H1 (cell line): ENCODE data around the gene NUDT1. TPM values are rescaled to one million over a fixed set of nuclear protein-coding genes. Genes with fewer than 3 reads are reported as not detected.

Experiments used
- CTCF ChIA-PET: fragments of 300-600 bp; sonication (Branson Sonifier 250); formaldehyde crosslinking; loops from one replicate; lab custom pipeline; 2021; ENCODE audit not compliant: partially characterized antibody; lab: Charles Lee
- POLR2A ChIA-PET: fragments of 300-600 bp; sonication (Branson Sonifier 250); formaldehyde crosslinking; loops from one replicate; lab custom pipeline; 2021; ENCODE audit warnings: inconsistent platforms; ENCODE audit not compliant: partially characterized antibody; lab: Charles Lee
- DNase-seq, 2 experiments: peaks; one replicate each; pipeline versions ENCODE4 v3.0.0 to v3.0.0-alpha.2; 2010 to 2022; ENCODE audit warnings: low spot score in 2 of 2, low read depth in 1 of 2, mixed read lengths in 1 of 2
- FAIRE-seq: peaks from 2 replicates; lab custom pipeline; 2011; peaks lifted over from hg19 to GRCh38; lab: Jason Lieb, UNC
- H2AFZ ChIP-seq: 2 replicates; pipeline ENCODE4 v1.8.1; 2012; ENCODE audit warnings: low read length, inconsistent platforms
- H2AK5ac ChIP-seq: 2 replicates; pipeline ENCODE4 v1.6.1; 2013; ENCODE audit warnings: low read depth, low read length
- H2BK120ac ChIP-seq: replicated peaks from 2 replicates; pipeline ENCODE3; 2013; ENCODE audit warnings: low read depth, low read length, inconsistent platforms
- H2BK12ac ChIP-seq: 2 replicates; pipeline ENCODE4 v1.6.1; 2013; ENCODE audit warnings: low read depth, low read length
- H2BK15ac ChIP-seq: 2 replicates; pipeline ENCODE4 v1.6.1; 2013; ENCODE audit warnings: low read length
- H2BK20ac ChIP-seq: 2 replicates; pipeline ENCODE4 v1.6.1; 2013; ENCODE audit warnings: low read length
- H2BK5ac ChIP-seq: 2 replicates; pipeline ENCODE4 v1.6.1; 2013; ENCODE audit warnings: low read depth, low read length
- H3K14ac ChIP-seq: 2 replicates; pipeline ENCODE4 v1.6.1; 2013; ENCODE audit warnings: inconsistent platforms; ENCODE audit not compliant: insufficient read length
- H3K18ac ChIP-seq: 2 replicates; pipeline ENCODE4 v1.6.1; 2013; ENCODE audit warnings: low read length; ENCODE audit errors: extremely low read depth
- H3K23ac ChIP-seq: 2 replicates; pipeline ENCODE4 v1.6.1; 2013; ENCODE audit warnings: inconsistent platforms; ENCODE audit not compliant: insufficient read length
- H3K23me2 ChIP-seq: 2 replicates; pipeline ENCODE4 v1.6.1; 2013; ENCODE audit warnings: low read depth, low read length
- H3K27ac ChIP-seq: 2 replicates; pipeline ENCODE4 v1.6.1; 2011; ENCODE audit warnings: low read depth, low read length, inconsistent platforms
- H3K27me3 ChIP-seq, 4 experiments: replicated peaks in 1 of 4; 1 replicate in 1 of 4; 2 replicates in 3 of 4; pipeline versions ENCODE4 v1.6.1 to v1.8.1; 2011 to 2013; ENCODE audit warnings: low read length in 3 of 4, mild to moderate bottlenecking in 3 of 4, inconsistent platforms in 2 of 4, mixed read lengths in 2 of 4, moderate library complexity in 1 of 4; ENCODE audit not compliant: control insufficient read depth in 3 of 4, insufficient read depth in 3 of 4; ENCODE audit errors: extremely low read depth in 1 of 4
- H3K36me3 ChIP-seq, 4 experiments: 2 replicates each; pipeline versions ENCODE4 v1.6.1 to v1.8.1; 2011 to 2013; ENCODE audit warnings: mild to moderate bottlenecking in 4 of 4, low read length in 3 of 4, moderate library complexity in 2 of 4, control low read depth in 1 of 4, inconsistent platforms in 1 of 4; ENCODE audit not compliant: insufficient read depth in 4 of 4, control insufficient read depth in 2 of 4
- H3K4ac ChIP-seq: replicated peaks from 2 replicates; pipeline ENCODE3; 2013; ENCODE audit warnings: low read length, low read depth, mixed read lengths, inconsistent platforms; ENCODE audit not compliant: insufficient read length
- H3K4me1 ChIP-seq, 4 experiments: replicated peaks in 1 of 4; 1 replicate in 1 of 4; 2 replicates in 3 of 4; pipeline versions ENCODE4 v1.6.1 to v1.8.1; 2011 to 2013; ENCODE audit warnings: low read length in 3 of 4, inconsistent platforms in 2 of 4, mixed read lengths in 1 of 4; ENCODE audit not compliant: insufficient read depth in 4 of 4, control insufficient read depth in 3 of 4
- H3K4me2 ChIP-seq, 2 experiments: 2 replicates each; pipeline versions ENCODE4 v1.6.1 to v1.8.1; 2011 to 2013; ENCODE audit warnings: low read depth in 2 of 2, low read length in 2 of 2, control low read depth in 1 of 2, inconsistent platforms in 1 of 2, mild to moderate bottlenecking in 1 of 2; ENCODE audit not compliant: insufficient read depth in 1 of 2
- H3K4me3 ChIP-seq, 4 experiments: fragments of 200-600, 300-600 bp in 1 of 4; sonication (generic), shearing (Covaris generic), sonication (Bioruptor Twin) in 1 of 4; 2 replicates each; pipeline versions ENCODE4 v1.5.1 to v1.8.1; 2011 to 2016; ENCODE audit warnings: low read length in 4 of 4, low read depth in 3 of 4, control low read depth in 2 of 4, inconsistent platforms in 2 of 4, mild to moderate bottlenecking in 2 of 4, mixed read lengths in 1 of 4, moderate library complexity in 1 of 4; ENCODE audit not compliant: insufficient read depth in 2 of 4; ENCODE audit errors: extremely low read depth in 1 of 4
- H3K56ac ChIP-seq: replicated peaks from 2 replicates; pipeline ENCODE3; 2013; ENCODE audit warnings: low read depth, mild to moderate bottlenecking, mixed read lengths, low read length, inconsistent platforms; ENCODE audit not compliant: insufficient read length
- H3K79me1 ChIP-seq: 2 replicates; pipeline ENCODE4 v1.6.1; 2013; ENCODE audit warnings: low read depth, low read length, control low read depth
- H3K79me2 ChIP-seq, 2 experiments: 2 replicates each; pipeline versions ENCODE4 v1.6.1 to v1.8.1; 2012 to 2013; ENCODE audit warnings: low read length in 2 of 2, mild to moderate bottlenecking in 2 of 2, inconsistent platforms in 1 of 2; ENCODE audit not compliant: insufficient read depth in 2 of 2, control insufficient read depth in 1 of 2
- H3K9ac ChIP-seq, 4 experiments: replicated peaks in 1 of 4; 1 replicate in 1 of 4; 2 replicates in 3 of 4; pipeline versions ENCODE4 v1.6.1 to v1.8.1; 2011 to 2013; ENCODE audit warnings: low read depth in 3 of 4, low read length in 3 of 4, control low read depth in 2 of 4, mild to moderate bottlenecking in 2 of 4, moderate library complexity in 2 of 4, inconsistent platforms in 1 of 4; ENCODE audit errors: extremely low read depth in 1 of 4
- H3K9me3 ChIP-seq, 2 experiments: 2 replicates each; pipeline versions ENCODE4 v1.6.1 to v1.8.1; 2012 to 2013; ENCODE audit warnings: mild to moderate bottlenecking in 2 of 2, moderate library complexity in 2 of 2, control low read depth in 1 of 2, inconsistent platforms in 1 of 2, low read depth in 1 of 2, low read length in 1 of 2, mixed read lengths in 1 of 2; ENCODE audit not compliant: insufficient read depth in 2 of 2
- H4K20me1 ChIP-seq, 2 experiments: replicated peaks in 1 of 2; 2 replicates each; pipeline versions ENCODE3 to v1.8.1; 2011 to 2013; ENCODE audit warnings: inconsistent platforms in 2 of 2, low read length in 2 of 2, mild to moderate bottlenecking in 1 of 2; ENCODE audit not compliant: insufficient read depth in 2 of 2, control insufficient read depth in 1 of 2
- H4K5ac ChIP-seq: 2 replicates; pipeline ENCODE4 v1.6.1; 2013; ENCODE audit warnings: low read length, low read depth, mixed read lengths, inconsistent platforms; ENCODE audit not compliant: insufficient read length
- H4K8ac ChIP-seq: 2 replicates; pipeline ENCODE4 v1.8.0; 2013; ENCODE audit warnings: mild to moderate bottlenecking, moderate library complexity, low read length, inconsistent platforms; ENCODE audit not compliant: insufficient read depth; ENCODE audit errors: extremely low read depth
- H4K91ac ChIP-seq: replicated peaks from 2 replicates; pipeline ENCODE3; 2013; ENCODE audit warnings: low read length, mixed read lengths, inconsistent platforms; ENCODE audit not compliant: insufficient read length
- BCL11A ChIP-seq, 2 experiments: IDR thresholded peaks; one replicate each; pipeline ENCODE4 v1.6.1; 2011; ENCODE audit warnings: low read depth in 2 of 2, low read length in 2 of 2, mild to moderate bottlenecking in 2 of 2
- BRCA1 ChIP-seq: IDR thresholded peaks from 2 replicates; pipeline ENCODE4 v1.6.1; 2012; ENCODE audit warnings: low read depth, low read length, improper control_type of control experiment
- CHD2 ChIP-seq: IDR thresholded peaks from 2 replicates; pipeline ENCODE4 v1.6.1; 2012; ENCODE audit warnings: low read length, improper control_type of control experiment
- CREB1 ChIP-seq: IDR thresholded peaks from 2 replicates; pipeline ENCODE4 v1.6.1; 2012; ENCODE audit warnings: inconsistent platforms
- EGR1 ChIP-seq: IDR thresholded peaks from 2 replicates; pipeline ENCODE4 v1.6.1; 2011; ENCODE audit warnings: low read depth, low read length, borderline replicate concordance
- FOSL1 ChIP-seq: IDR thresholded peaks from 2 replicates; pipeline ENCODE4 v1.6.1; 2011; ENCODE audit warnings: mild to moderate bottlenecking, low read depth, low read length, moderate library complexity; ENCODE audit not compliant: insufficient read depth
- HDAC2 ChIP-seq, 2 experiments: fragments of 300-600 bp in 1 of 2; sonication (generic) in 1 of 2; IDR thresholded peaks; 2 replicates each; pipeline ENCODE4 v1.6.1; 2011 to 2012; ENCODE audit warnings: low read depth in 2 of 2, low read length in 2 of 2, mild to moderate bottlenecking in 2 of 2, moderate library complexity in 2 of 2, borderline replicate concordance in 1 of 2, inconsistent platforms in 1 of 2
- KDM4A ChIP-seq: IDR thresholded peaks from one replicate; pipeline ENCODE4 v1.7.1; 2012; ENCODE audit warnings: low read depth, mild to moderate bottlenecking, moderate library complexity, low read length, inconsistent platforms; ENCODE audit not compliant: severe bottlenecking
- PHF8 ChIP-seq: fragments of 200-600 bp; sonication (generic); conservative IDR thresholded peaks from 2 replicates; pipeline ENCODE4 v1.7.1; 2012; ENCODE audit warnings: low read depth, mild to moderate bottlenecking, inconsistent platforms, low read length, moderate library complexity
- POLR2A ChIP-seq, 2 experiments: IDR thresholded peaks; 1 replicate in 1 of 2; 2 replicates in 1 of 2; pipeline ENCODE4 v1.6.1; 2011; ENCODE audit warnings: low read depth in 2 of 2, low read length in 2 of 2, mild to moderate bottlenecking in 2 of 2; ENCODE audit errors: control extremely low read depth in 1 of 2
- POU5F1 ChIP-seq: IDR thresholded peaks from 2 replicates; pipeline ENCODE4 v1.6.1; 2011; ENCODE audit warnings: low read depth, mild to moderate bottlenecking, low read length, moderate library complexity
- SIX5 ChIP-seq: IDR thresholded peaks from 2 replicates; pipeline ENCODE4 v1.6.1; 2011; ENCODE audit warnings: mild to moderate bottlenecking, low read depth, low read length
- SP2 ChIP-seq: IDR thresholded peaks from 2 replicates; pipeline ENCODE4 v1.6.1; 2012; ENCODE audit warnings: mild to moderate bottlenecking, low read length, inconsistent platforms
- SRF ChIP-seq: IDR thresholded peaks from 2 replicates; pipeline ENCODE4 v1.6.1; 2011; ENCODE audit warnings: mild to moderate bottlenecking, low read depth, low read length, moderate library complexity
- TAF1 ChIP-seq: IDR thresholded peaks from 2 replicates; pipeline ENCODE4 v1.6.1; 2011; ENCODE audit warnings: mild to moderate bottlenecking, low read depth, low read length
- TBP ChIP-seq: IDR thresholded peaks from 2 replicates; pipeline ENCODE4 v1.6.1; 2011; ENCODE audit warnings: low read depth, low read length, improper control_type of control experiment
- WGBS, 2 experiments: shearing (Covaris generic) in 1 of 2; methylation state at CpG; one replicate each; pipeline versions ENCODE4 v1.1.6 to v1.1.7; 2013 to 2015; ENCODE audit warnings: low lambda C conversion rate in 2 of 2, mixed read lengths in 2 of 2, inconsistent platforms in 1 of 2, low coverage in 1 of 2, missing lambda C conversion rate in 1 of 2; ENCODE audit not compliant: insufficient replicate concordance in 2 of 2, insufficient coverage in 1 of 2, insufficient read length in 1 of 2; ENCODE audit errors: extremely low coverage in 1 of 2, missing lambda C conversion rate in 1 of 2; 5-methylcytosine and 5-hydroxymethylcytosine counted together
- polyA plus RNA-seq, 7 experiments: library from polyadenylated mRNA; depleted of rRNA in 3 of 7; stranded (reverse) in 5 of 7; unstranded in 2 of 7; fragments of >200 nt in 5 of 7; fragments of 200-250 nt in 2 of 7; gene quantifications; 1 replicate in 5 of 7; 2 replicates in 1 of 7; 4 replicates in 1 of 7; pipeline versions ENCODE4 v1.2.1 to v1.2.3, GENCODE V29; 2011 to 2013; ENCODE audit warnings: missing spikeins in 2 of 7, mixed read lengths in 2 of 7
- total RNA-seq: library from RNA; stranded (reverse); fragmentation: NEBNext Ultra II Directional; extraction: Animal tissue kit (Norgen Biotek cat#: 25700); gene quantifications from 2 replicates; pipeline ENCODE4 v1.2.1, GENCODE V29; 2021

NUDT1 gene
- total and polyA plus RNA-seq, 2 of the 8 experiments (the other 6 are each of a cell fraction or from before 2014, with no cell fraction given): 76.1 to 89.5 TPM

GRCh38 chr7:2274666-2275065, 32.6 kb downstream of the NUDT1 start:
- Histone ChIP-seq H3K27me3 (no peaks in the 10 kb centered on the region), H4K8ac (peak overlapping the region; percentile 68; the same call in 1 of the 2 replicates), H4K20me1 (peaks cover 1 to 2% of the 10 kb centered on the region in 2 experiments), H2BK12ac (no peak overlapping the region), H3K27ac (no peak overlapping the region), H2AFZ (no peak overlapping the region), H3K18ac (no peak overlapping the region), H2BK15ac (no peak overlapping the region), H3K79me1 (no peaks in the 10 kb centered on the region; the same call in 1 of the 2 replicates), H3K9me3 (no peaks in the 10 kb centered on the region), H4K91ac (no peak overlapping the region), H3K4me2 (no peak overlapping the region), H2BK5ac (0 out of 2 replicates have a peak overlapping the region, but pooled peaks have one; percentile 52), H3K4me1 (peaks cover 0 to 9% (median 3%) of the 10 kb centered on the region in 4 experiments; a peak in 6 of 7 replicates), H3K14ac (no peak overlapping the region), H3K4me3 (no peak overlapping the region), H3K79me2 (no peaks in the 10 kb centered on the region; a peak in 1 of 4 replicates), H2BK20ac (no peak overlapping the region), H3K36me3 (peaks cover 0 to 10% (median 3%) of the 10 kb centered on the region in 4 experiments; a peak in 1 of 8 replicates), H4K5ac (no peak overlapping the region), H3K9ac (no peak overlapping the region), H3K23me2 (no peaks in the 10 kb centered on the region), H2AK5ac (no peak overlapping the region), H2BK120ac (no peak overlapping the region), H3K23ac (no peak overlapping the region), H3K4ac (no peak overlapping the region), H3K56ac (no peak overlapping the region)
- DNase-seq (no peak), FAIRE-seq (no peak)
- POLR2A ChIA-PET: interaction anchor here (1.1 to 1.7 kb wide), 4 partner anchors 23 to 81 kb away, joined by 4 to 7 read pairs (median 6); partner anchors contain the start of gene EIF3B
- WGBS, 2 experiments: 94% methylated on average over 7 of the region's 7 CpGs; no CpG with 5 or more reads in 1 of the 2 experiments
- CTCF ChIA-PET: interaction anchor here (0.8 to 1.6 kb wide), 6 partner anchors 11 to 43 kb away, joined by 3 to 9 read pairs (median 4); no protein-coding TSS in a partner anchor
- TF ChIP-seq POU5F1 (no peak), SIX5 (no peak), POLR2A (IDR thresholded peaks at IDR 0.05; ENCODE audit: control extremely low read depth in 1 of 2, low read depth in 2 of 2, low read length in 2 of 2) (no peak), TAF1 (no peak), KDM4A (no peak), EGR1 (no peak), BCL11A (IDR thresholded peaks at IDR 0.05; ENCODE audit: low read depth in 2 of 2, low read length in 2 of 2) (no peak), CHD2 (no peak), FOSL1 (no peak), CREB1 (no peak), HDAC2 (IDR thresholded peaks at IDR 0.05; ENCODE audit: borderline replicate concordance in 1 of 2, low read depth in 2 of 2, low read length in 2 of 2) (no peak), SP2 (no peak), PHF8 (no peak), TBP (no peak), SRF (no peak), BRCA1 (no peak)
